KBM-7 (cell line): Measurements from ENCODE around the gene KLHDC8B.

Experiments
- DNase-seq: peaks from one replicate; pipeline ENCODE4 v3.0.0-alpha.2; 2015
- in situ Hi-C: fragments of 300-500 bp; cut with MboI; formaldehyde crosslinking; loops from 2 replicates; pipeline ENCODE4 v1.14.3; 2020; ENCODE audit warnings: low sequenced_read_pairs, low pct_unique_long_range_greater_than_20kb, mixed read lengths

Gene KLHDC8B

DNA sequence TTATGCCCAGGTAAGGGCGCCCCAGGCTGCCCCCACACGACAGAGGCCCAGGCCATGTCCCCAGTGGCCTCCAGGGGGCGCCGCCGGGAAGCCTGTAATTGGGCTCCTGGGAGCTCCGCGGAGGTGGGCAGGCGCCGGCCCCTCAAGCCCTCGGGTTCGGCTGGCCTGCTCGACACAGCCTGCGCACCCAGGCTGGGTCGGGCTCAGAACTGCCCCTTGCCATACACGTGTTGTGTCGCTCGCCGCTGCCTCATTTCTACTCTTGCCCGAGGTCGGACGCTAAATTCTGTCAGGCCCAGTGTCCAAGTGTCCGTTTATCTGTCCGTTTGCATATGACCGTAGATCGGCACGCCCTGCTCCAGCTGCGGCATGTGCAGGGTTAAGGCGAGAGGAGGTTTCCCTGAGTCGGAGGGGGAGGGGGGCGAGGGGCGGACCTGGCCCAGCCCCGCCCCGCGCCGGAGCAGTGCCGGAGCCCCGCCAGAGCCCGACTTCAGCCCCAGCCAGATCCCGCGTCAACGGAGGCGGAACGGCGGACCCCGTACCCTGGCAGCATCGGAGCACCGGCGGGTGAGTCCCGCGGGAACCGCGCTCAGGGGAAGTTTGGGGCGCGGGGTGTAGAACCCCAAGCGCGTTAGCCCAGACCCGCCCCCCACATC lies at the start of gene KLHDC8B:
Gene KLHDC8B, plus strand, starts transcription at position 480 of the 656 bp plus-strand sequence. CDS start 1,172 bp downstream, outside the sequence.
- DNase-seq = peak; percentile 90
- in situ Hi-C loops = no loop called here

DNA sequence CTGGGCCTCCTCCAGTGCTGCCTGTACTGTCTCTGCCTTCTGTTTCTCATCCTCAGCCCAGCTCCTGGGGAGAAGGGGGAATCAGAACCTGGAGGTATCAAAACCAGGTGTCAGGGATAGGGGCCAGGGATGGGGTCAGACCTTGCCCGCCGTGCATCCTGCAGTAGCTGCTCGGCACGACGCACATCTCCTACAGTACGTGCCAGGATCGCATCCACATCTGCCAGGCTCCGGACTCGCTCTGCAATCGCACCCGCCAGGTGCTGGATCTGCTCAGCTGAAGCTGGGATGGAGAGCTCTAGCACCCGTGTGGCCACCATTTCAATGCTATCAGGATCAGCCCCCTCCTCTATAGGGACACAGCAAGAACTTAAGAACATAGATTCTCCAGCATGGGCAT lies 49.4 kb upstream of the KLHDC8B start:
- no peak for DNase-seq
- in situ Hi-C loops = no loop called here

DNA sequence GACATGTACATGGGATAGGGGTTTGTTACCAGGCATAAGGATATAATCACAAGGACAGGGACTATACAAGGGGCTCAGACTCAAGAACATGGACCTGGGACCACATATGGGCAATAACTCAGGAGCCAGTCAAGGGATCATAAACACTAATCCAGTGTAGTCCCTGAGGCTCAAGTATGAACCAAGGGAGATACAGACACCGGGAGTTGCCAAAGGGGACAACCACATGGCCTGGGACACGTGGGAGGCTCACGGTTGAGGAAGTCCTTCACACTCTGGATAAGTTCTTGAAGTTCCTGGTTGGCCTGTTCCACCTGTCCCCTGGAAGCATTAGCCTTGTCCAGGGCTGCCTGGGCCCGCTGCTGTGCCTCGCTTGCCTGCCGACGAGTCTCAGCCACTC lies 48.9 kb upstream of the KLHDC8B start:
- DNase-seq = no peak
- in situ Hi-C loops = no loop called here

DNA sequence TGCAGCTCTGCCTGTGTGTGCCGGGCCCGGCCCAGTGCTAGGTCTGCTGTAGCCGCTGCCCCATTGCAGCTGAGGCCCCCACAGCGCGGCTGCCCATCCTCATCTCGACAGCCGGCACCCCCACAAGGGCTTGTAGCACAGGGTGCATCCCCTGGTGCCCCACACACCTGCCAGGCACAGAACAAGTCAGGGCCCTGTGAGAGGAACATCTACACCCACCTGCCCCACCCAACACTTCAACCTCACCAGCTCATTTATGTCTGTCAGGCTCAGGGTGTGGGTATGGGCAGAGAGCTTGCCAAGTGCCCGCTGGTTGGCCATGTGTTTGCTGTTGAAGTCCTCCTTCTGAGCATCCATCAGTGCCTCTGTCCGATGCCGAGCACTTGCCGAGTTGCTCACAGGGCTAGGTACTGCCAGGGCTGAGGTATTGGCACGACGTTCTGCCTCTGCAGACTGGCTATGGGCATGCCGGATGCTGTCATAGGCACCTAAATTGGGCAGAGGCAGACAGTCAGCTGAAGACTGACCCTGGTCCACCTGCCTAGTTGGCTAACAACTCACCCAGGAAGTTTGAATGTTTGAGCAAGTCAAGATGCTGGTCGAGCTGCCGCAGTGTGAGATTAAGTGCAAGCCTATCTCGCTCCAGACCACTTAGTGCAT lies 48.4 kb upstream of the KLHDC8B start:
- in situ Hi-C loops = no loop called here
- DNase-seq = no peak

DNA sequence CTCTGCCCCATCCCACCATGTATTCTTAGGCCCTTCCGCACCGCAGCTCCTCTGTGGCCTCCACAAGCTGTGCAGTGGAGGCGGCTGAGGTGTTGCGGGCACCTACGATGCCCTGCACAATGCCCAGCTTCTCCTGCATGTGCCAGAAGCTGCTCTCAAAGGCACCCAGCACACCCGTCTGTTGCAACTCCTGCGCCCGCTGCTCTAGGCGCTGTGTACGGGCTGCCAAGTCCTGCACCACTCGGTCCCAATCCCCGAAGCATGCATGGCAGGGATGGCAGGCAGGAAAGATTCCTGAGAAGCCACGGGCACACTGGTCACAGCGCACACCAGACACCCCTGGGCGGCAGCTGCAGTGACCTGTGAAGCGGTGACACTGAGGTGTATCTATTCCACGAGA lies 47.7 kb upstream of the KLHDC8B start:
- in situ Hi-C loops = no loop called here
- DNase-seq = no peak

DNA sequence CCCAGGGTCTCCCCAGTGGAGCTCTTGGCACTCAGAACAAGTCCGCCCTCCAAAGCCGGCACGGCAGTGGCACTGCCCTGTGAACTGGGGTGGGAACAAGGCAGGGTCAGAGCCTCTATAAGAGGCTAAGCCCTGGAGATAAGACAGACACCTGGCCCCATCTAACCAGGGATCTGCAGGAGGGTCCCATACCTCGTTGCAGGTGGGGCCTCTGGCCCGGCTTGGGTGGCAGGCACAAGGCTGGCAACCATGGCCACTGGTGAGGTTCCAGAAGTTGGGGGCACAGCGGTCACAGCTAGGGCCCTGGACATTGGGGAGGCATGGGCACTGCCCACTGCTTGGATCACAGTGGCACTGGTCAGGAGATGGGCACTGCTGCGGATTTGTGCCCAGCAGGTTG lies 47.2 kb upstream of the KLHDC8B start:
- no peak for DNase-seq
- in situ Hi-C loops = no loop called here

DNA sequence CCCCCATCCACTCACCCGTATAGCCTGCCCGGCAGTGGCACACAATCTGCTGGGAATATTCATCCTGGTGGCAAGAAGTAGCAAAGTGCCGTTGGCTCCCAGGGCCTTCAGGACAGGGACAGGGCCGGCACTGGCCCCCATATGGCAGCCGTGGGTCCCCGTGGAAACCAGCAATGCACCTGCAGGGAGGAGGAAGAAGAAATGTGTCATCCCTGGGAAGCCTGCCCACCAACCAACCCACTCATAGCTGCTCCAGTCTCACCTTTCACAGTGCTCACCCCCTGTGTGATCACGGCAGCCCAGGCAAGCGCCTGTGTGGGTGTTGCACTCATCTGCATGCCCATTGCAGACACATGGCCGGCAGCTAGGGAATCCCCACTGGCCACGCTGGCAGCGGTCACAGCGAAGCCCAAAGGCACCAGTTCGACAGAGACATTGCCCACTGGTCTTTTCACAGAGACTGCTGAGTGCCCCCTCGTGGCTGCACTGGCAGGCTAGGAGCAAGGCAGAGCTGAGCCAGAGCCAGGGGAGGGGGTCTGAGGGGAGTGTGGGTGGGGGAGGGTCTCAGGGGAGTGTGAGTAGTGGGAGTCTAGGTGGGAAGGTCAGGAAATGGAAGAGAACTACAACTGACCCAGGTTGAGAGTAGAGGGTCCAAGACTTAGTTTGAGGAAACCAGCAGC lies 46.3 kb upstream of the KLHDC8B start:
- in situ Hi-C loops = no loop called here
- no peak for DNase-seq

DNA sequence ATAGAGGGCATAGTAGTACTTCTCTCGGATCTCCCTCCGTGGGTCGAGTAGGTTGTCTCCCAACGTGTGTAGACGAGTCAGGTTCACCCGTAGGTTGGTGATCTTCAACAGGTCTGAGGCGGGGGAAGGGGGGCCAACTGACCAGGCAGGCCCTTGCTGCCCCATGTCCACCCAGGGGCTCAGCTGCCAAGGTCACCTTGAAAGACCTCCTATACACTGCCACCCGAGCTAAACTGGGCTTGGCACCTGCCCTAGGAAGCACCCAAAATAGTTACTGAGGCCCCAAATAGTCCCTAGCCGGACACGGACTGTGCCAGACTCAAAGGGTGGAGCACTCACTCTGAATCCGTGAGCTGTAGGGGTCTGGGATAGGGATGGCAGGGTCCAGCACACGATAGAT lies 40.4 kb upstream of the KLHDC8B start:
- in situ Hi-C loops = no loop called here
- no peak for DNase-seq

DNA sequence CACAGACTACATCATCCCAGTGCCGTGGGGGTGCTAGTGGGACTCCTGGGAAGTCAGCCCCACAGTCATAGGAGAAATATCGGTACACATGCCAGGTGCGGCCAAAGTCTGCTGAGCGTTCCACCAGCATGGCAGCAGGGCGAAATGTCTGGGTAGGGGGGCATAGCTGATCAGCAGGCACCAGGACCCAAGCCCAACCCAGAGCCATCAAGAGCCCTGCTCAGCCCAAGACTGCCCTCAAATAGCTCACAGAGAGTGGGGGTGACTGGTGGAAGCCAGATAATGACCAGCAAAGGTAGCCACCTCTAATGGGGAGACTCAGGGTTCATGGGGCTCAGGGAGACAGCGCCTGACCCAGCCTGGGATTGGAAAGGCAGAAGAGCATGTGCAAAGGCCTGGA lies 39.8 kb upstream of the KLHDC8B start:
- no peak for DNase-seq
- in situ Hi-C loops = no loop called here

DNA sequence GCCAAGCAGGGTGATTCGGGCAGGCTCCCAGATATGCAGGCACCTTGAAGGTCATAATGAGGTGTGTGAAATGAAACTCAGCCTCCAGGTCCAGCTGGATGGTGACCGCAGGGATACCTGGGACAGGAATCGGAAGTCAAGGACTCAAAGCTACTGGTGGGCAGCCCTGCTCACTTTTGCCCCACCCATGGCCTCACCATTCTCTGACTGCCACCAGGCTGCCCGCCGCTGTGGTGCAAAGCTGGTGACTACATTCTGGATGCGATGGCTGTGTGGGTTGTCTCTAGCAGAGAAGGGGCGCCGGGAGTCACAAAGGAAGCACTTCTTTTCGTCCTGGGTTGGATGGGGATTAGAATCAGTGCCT lies 39.3 kb upstream of the KLHDC8B start:
- no peak for DNase-seq
- in situ Hi-C loops = no loop called here

DNA sequence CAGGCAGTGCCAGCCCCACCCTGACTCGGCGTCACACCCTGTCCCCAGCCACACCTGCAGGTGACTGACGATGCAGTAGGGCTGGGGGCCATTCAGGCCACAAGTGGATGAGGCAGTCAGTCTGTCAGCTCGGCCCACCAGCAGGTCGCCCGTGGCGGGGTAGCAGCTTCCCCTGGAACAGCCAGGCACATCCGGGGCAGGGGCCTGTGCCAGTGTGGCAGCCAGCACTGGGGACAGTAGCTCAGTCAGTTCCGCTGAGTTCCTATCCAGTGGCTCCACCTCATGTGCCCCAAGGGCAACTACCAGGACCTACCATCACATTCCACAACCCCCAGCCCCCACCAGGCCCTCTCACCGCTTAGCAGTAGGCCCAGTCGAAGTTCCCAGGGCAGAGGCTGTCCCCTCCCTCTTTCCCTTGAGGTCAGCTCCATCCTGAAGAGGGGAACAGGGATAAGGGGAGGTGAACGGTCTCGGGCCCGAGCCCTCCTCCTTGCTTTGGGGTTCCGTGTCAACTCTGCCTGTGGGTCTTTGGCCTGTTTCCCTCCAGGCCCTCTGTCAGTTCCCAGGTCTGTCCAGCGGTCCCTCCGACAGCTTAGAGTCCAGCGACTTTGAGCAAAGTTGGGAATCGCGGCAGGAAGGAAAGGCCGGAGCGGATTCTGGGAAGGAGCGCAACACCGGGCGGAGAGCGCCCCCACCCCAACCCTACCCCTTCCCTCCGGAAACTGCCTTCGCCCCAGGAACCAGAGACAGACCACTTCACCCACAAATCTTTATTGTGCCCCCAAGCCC lies 38.8 kb upstream of the KLHDC8B start, which contains the start of gene LAMB2:
Gene LAMB2, minus strand, starts transcription at position 614 of the 789 bp plus-strand sequence. Its CDS starts 183 bp downstream, at position 431.
- no peak for DNase-seq
- in situ Hi-C loops = no loop called here

DNA sequence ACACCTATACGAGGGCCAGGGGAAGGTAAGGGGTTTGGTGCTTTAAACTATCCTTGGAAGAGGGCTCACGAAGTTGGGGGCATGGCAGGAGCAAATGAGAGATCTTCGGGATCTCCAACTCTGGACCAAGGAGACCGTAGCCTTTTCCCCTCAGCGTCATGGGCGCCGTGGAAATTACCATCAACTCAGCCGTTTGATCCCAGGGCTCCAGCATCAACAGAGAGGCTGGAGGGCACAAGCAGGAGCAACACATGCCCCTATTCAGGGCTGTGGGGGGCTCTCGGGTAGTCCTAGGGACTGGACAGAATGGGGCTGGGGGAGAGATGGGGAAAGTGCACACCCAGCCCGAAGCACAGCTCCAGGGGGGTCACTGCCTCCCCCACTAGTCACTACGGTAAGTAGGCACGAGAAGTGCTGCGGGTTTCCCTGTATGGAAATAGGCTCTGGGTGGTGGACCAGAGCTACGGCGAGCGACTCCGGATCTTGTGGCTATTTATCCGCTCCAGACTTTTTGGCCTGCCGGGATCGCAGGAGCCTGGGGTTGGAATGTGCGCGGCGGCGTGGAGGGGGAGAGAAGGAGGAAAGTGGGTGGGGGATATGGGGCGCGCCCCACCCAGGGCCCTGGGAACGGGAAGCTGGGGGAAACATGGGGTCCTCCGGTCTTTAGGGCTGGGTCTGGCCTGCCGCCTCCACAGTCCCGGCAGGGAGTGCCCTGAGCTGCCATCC lies 38.0 kb upstream of the KLHDC8B start:
- in situ Hi-C loops = no loop called here
- peak; percentile 80 for DNase-seq

DNA sequence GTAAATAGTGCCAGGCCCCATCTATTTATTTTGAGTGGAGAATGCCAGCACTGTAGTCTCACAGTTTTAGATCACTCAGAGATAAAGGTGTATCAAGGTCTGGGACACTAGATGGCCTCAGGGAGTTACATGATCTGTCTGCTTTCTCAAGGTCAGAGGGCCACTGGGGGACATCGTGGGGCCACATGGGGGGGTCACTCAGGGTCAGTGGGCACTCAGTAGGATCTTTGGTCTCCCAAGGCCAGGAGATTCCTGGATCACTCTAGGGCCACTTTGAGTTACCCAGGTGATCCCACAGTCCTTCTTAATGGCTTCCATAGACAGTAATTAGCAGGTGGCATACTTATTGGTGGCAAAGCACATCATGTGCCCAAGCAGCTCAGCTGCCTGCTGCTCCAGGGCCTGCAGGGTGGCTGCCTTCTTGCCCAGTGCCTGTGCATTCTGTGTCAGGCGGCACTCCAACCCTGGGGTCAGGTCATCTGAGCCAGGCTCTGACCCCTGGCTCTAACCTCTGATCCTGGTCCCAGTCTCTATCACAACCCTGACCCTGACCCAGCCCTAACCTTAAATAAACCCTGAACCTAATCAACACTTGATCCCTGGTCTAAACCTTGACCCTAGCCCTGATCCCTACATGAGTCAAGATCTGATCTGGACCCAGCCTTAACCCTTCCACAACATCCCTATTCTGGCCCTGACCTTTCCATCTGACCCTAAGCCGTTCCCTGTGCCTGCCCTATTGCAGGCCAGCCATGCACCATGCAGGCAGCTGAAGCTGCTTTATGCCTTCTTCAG lies 36.7 kb upstream of the KLHDC8B start:
- in situ Hi-C loops = no loop called here
- DNase-seq = no peak

DNA sequence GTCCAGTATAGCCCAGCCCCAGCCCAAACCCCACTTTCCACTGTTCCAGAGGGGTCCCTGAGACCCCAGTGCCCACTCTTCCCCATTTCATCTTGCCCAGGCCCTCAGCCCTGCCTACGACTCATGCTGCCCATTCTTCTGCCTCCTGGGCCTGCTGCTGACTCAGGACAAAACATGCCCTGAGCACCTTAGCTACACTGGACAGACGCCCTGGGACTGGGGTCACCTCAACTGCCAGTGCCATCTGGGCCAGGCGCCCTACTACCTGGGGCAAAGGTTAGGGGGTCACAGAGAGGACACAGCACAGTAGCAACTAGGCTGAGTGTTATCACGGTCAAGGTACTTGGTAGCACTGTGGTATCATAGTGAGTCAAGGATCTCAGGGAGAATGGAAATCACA lies 35.9 kb upstream of the KLHDC8B start:
- in situ Hi-C loops = no loop called here

DNA sequence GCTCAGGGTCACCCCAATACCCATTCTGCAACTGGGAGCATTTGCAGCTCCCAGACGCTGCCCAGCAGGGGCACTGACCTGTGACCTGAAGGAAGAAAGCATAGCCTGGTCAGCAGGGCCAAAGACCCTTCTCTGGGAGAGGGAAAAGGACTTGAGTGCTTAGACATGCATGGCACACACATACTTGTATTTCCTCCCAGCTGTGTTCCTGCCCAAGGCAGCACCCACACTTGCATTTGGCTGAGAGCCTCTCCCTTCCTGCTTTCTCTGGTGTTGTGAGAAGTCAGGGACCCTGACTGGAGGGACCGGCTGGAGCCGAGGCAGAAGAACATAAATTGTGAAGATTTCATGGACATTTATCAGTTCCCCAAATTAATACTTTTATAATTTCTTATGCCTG lies 31.3 kb upstream of the KLHDC8B start:
- in situ Hi-C loops = no loop called here
- DNase-seq = no peak

More for the DNA sequence above, 35.9 kb upstream of the KLHDC8B start:
- no peak for DNase-seq

DNA sequence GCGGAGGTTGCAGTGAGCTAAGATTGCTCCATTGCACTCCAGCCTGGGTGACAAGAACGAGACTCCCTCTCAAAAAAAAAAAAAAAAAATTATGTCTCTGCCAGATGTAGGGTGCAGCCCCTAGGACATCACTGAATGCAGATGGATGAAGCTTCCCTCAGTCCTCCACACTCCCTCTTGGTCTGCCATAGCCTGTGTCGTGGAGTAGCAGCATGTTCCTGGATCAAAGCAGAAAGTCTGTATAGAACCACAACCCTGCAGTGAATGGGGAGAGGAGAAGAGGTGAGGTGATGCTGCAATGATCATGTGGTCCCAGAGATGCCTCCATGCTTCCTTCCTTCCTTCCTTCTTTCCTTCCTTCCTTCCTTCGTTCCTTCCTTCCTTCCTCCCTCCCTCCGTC lies 23.2 kb upstream of the KLHDC8B start:
- no peak for DNase-seq
- in situ Hi-C loops = no loop called here

DNA sequence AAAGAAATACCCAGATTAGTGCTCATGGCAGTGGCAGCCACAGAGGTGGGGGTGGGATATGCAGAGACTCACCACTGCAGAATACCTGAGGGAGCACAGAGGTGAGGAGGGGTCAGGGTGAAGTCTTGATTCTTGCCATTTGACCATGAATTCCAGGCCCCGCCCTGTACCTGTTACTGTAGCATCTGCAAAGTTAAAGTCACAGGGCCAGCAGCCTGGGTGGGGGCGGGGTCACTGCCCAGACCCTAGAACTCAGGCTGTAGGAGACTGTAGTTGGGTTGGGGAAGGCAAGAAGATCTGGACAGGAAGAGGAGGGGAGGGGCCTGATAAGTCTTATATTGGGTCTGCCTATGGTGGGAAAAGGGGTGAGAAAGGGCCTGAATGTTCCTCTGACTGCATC lies 19.8 kb upstream of the KLHDC8B start:
- in situ Hi-C loops = no loop called here
- DNase-seq = no peak

DNA sequence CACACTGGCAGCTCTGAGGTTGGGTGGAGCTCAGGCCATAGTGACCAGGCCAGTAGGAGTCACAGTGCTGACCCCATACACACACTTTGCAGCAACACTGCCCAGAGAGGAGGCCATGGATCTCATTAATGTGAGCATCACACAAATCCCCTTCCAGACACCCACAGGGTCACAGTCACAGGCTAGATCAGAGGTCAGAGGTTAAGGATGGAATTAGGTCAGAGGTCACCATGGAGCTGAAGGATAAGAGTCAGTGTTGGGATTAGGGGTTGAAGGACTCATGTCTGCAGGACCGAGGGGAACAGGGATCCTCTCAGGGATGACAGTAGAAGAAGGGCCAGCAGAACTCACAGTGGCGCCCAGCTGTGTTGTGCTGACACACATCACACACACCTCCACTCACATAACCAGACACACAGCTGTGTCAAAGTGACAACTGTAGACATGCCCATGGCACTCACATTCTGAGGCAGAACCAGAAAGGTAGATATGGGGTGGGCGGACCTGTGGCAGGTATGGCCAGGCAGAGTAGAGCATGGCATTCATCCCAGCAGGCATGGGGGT lies 18.0 kb upstream of the KLHDC8B start:
- in situ Hi-C loops = no loop called here
- DNase-seq = no peak
